HCT116 (cell line): ENCODE results near the gene MYO10. TPM values are rescaled to one million over a fixed set of nuclear protein-coding genes. Genes with fewer than 3 reads are reported as not detected.

Experiments
- ATAC-seq: fragments of 200-7000 bp; cut with Tn5 transposase; 2 replicates; pipeline ENCODE4 v1.9.1; 2020; ENCODE audit warnings: mild to moderate bottlenecking, moderate library complexity
- BruUV-seq: library from RNA; stranded (reverse); fragments of 400-500 nt; replicated peaks from 2 replicates; lab custom pipeline; 2021; lab: Mats Ljungman, UMichigan
- CTCF ChIA-PET: fragments of 300-600 bp; sonication (Branson Sonifier 250); formaldehyde crosslinking; loops from one replicate; lab custom pipeline; 2021; ENCODE audit warnings: antibody characterized with exemption; lab: Charles Lee
- POLR2A ChIA-PET: fragments of 300-600, 350-600 bp; sonication (Branson Sonifier 250); formaldehyde crosslinking; loops from one replicate; lab custom pipeline; 2021; ENCODE audit warnings: antibody characterized with exemption; lab: Charles Lee
- RAD21 ChIA-PET, 2 experiments: fragments of 300-600 bp; sonication (Branson Sonifier 250); formaldehyde crosslinking; loops; one replicate each; lab custom pipeline; 2023; ENCODE audit warnings: low total read pairs in 2 of 2; ENCODE audit not compliant: uncharacterized antibody in 2 of 2, unreplicated experiment in 2 of 2, low non-redundant PET in 1 of 2; lab: Charles Lee
- DNase-seq: peaks from one replicate; pipeline ENCODE4 v3.0.0-alpha.2; 2010; ENCODE audit warnings: low read depth, low spot score
- H2AFZ ChIP-seq: fragments of 200-600 bp; shearing (Covaris generic), sonication (generic); 2 replicates; pipeline ENCODE4 v1.6.1; 2017; ENCODE audit warnings: low read depth, mixed run types, mixed read lengths, antibody characterized with exemption, low read length; ENCODE audit not compliant: poor library complexity, severe bottlenecking
- H3K27ac ChIP-seq: 2 replicates; pipeline ENCODE4 v1.5.1; 2012; ENCODE audit warnings: low read depth, low read length
- H3K27me3 ChIP-seq: fragments of 200-600 bp; sonication (generic); 2 replicates; pipeline ENCODE4 v1.6.1; 2016; ENCODE audit warnings: mixed run types, low read length, mixed read lengths; ENCODE audit not compliant: insufficient read depth
- H3K36me3 ChIP-seq, 2 experiments: fragments of 200-500 bp in 1 of 2; fragments of 200-600 bp in 1 of 2; sonication (Bioruptor generic) in 1 of 2; sonication (generic) in 1 of 2; 2 replicates each; pipeline versions ENCODE4 v1.5.1 to v1.6.1; 2014 to 2016; ENCODE audit warnings: low read length in 2 of 2, inconsistent platforms in 1 of 2, mixed read lengths in 1 of 2, mixed run types in 1 of 2; ENCODE audit not compliant: insufficient read depth in 2 of 2, control insufficient read depth in 1 of 2
- H3K4me1 ChIP-seq, 2 experiments: fragments of 200-600 bp in 1 of 2; sonication (generic) in 1 of 2; 2 replicates each; pipeline versions ENCODE4 v1.5.1 to v1.6.1; 2012 to 2017; ENCODE audit warnings: low read length in 2 of 2, inconsistent platforms in 1 of 2, mild to moderate bottlenecking in 1 of 2, mixed read lengths in 1 of 2, mixed run types in 1 of 2, moderate library complexity in 1 of 2; ENCODE audit not compliant: insufficient read depth in 2 of 2, control insufficient read depth in 1 of 2
- H3K4me2 ChIP-seq: fragments of 200-600 bp; sonication (generic); 2 replicates; pipeline ENCODE4 v1.6.1; 2017; ENCODE audit warnings: mixed run types, low read length, mixed read lengths
- H3K4me3 ChIP-seq, 2 experiments: fragments of 200-600 bp in 1 of 2; sonication (generic) in 1 of 2; replicated peaks in 1 of 2; 2 replicates each; pipeline ENCODE4 v1.5.1; 2011 to 2016; ENCODE audit warnings: low read length in 2 of 2, control low read depth in 1 of 2, low read depth in 1 of 2, mild to moderate bottlenecking in 1 of 2, mixed read lengths in 1 of 2, mixed run types in 1 of 2
- H3K79me2 ChIP-seq: fragments of 200-600 bp; sonication (generic); 2 replicates; pipeline ENCODE4 v1.6.1; 2017; ENCODE audit warnings: mild to moderate bottlenecking, mixed run types, low read length, moderate library complexity, mixed read lengths; ENCODE audit not compliant: insufficient read depth
- H3K9ac ChIP-seq: fragments of 200-600 bp; sonication (generic); 2 replicates; pipeline ENCODE4 v1.6.1; 2016; ENCODE audit warnings: low read length, mixed read lengths
- H3K9me2 ChIP-seq: fragments of 200-600 bp; sonication (generic), shearing (Covaris generic); 2 replicates; pipeline ENCODE4 v1.6.1; 2017; ENCODE audit warnings: mixed run types, mild to moderate bottlenecking, moderate library complexity; ENCODE audit not compliant: insufficient read depth
- H3K9me3 ChIP-seq, 2 experiments: fragments of 200-500 bp in 1 of 2; fragments of 200-600 bp in 1 of 2; sonication (Bioruptor generic) in 1 of 2; sonication (generic) in 1 of 2; 2 replicates each; pipeline ENCODE4 v1.6.1; 2014 to 2017; ENCODE audit warnings: low read length in 2 of 2, mixed read lengths in 2 of 2, inconsistent platforms in 1 of 2, low read depth in 1 of 2, mild to moderate bottlenecking in 1 of 2, mixed run types in 1 of 2, moderate library complexity in 1 of 2; ENCODE audit not compliant: control insufficient read depth in 1 of 2, insufficient read depth in 1 of 2
- H4K20me1 ChIP-seq: fragments of 200-600 bp; sonication (generic), shearing (Covaris generic); 2 replicates; pipeline ENCODE4 v1.6.1; 2017; ENCODE audit warnings: mixed run types, mild to moderate bottlenecking, moderate library complexity; ENCODE audit not compliant: insufficient read depth
- CEBPB ChIP-seq: IDR thresholded peaks from 2 replicates; pipeline ENCODE4 v1.6.1; 2012; ENCODE audit warnings: low read depth
- EZH2phosphoT487 ChIP-seq: fragments of 200-600 bp; IDR thresholded peaks from 2 replicates; pipeline ENCODE4 v1.6.1; 2018; ENCODE audit warnings: antibody characterized with exemption, borderline replicate concordance
- TCF7L2 ChIP-seq: IDR thresholded peaks from 2 replicates; pipeline ENCODE4 v1.7.0; 2011; ENCODE audit warnings: borderline replicate concordance, inconsistent platforms; ENCODE audit not compliant: insufficient read depth, insufficient read length; ENCODE audit errors: extremely low read depth
- ZBTB33 ChIP-seq: IDR thresholded peaks from 2 replicates; pipeline ENCODE4 v1.6.1; 2011; ENCODE audit warnings: mild to moderate bottlenecking, low read length, moderate library complexity; ENCODE audit not compliant: insufficient replicate concordance; ENCODE audit errors: extremely low read depth
- intact Hi-C: fragments of 100-400 bp; cut with micrococcal nuclease; formaldehyde crosslinking; loops from 2 replicates; pipeline ENCODE4 v1.10.0; 2022
- total RNA-seq: library from RNA; stranded (reverse); gene quantifications from one replicate; pipeline ENCODE4 v1.2.1, GENCODE V29; 2021; ENCODE audit not compliant: unreplicated experiment

MYO10 gene
- total RNA-seq, 1 experiment from 2014 or later: 34.9 TPM

DNA sequence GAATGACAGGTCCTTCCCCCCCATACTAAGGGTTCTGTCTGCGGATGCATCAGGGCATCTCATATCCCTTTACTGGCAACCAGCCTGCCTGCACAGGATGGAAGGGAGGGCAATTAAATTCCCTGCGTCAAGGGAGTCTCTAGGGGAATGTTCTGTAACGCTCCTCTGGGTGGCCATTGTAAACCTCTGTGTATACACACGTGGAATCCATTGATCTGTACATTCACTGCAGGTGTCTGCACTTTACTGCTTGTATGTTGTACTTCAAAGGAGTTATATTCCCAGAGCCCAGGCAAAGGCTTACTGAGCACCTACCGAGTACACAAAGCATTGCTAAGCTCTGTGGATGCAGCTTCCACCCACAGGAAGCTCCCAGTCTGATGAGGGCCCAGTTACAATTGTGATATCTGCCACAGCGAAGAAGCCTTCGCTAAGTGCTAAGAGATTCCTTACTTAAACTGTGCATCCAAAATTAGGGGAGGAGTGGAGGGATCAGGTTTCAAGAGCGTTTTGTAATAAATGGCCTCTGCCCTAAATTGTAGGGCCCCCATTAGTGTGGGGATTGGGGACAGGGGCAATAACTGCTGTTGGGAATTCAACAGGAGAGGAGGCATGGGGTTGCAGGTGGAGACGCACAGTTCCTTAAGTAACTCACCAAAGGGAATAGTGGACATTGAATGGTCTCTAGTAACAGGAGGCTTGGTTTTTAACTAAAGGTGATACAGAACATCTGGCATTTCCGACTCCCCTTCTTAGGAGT is 317.8 kb downstream of the MYO10 start:
- intact Hi-C loops: no loop called here
- no peaks in the 10 kb centered on the region for H3K36me3 ChIP-seq
- no peak for TF ChIP-seq CEBPB
- TF ChIP-seq EZH2phosphoT487: no peak
- no peak for TF ChIP-seq ZBTB33
- TF ChIP-seq TCF7L2: no peak
- RAD21 ChIA-PET: no interaction called here
- H3K9ac ChIP-seq: no peak overlapping the region
- no peak overlapping the region for H3K4me3 ChIP-seq
- H3K4me2 ChIP-seq: no peak overlapping the region
- DNase-seq: no peak
- H3K27me3 ChIP-seq: no peaks in the 10 kb centered on the region
- BruUV-seq: no TSS peak
- no peaks in the 10 kb centered on the region for H3K9me3 ChIP-seq
- POLR2A ChIA-PET: no interaction called here
- CTCF ChIA-PET: no interaction called here
- ATAC-seq: no peak
- H3K79me2 ChIP-seq: no peaks in the 10 kb centered on the region
- no peaks in the 10 kb centered on the region for H4K20me1 ChIP-seq
- no peaks in the 10 kb centered on the region for H3K9me2 ChIP-seq
- H3K4me1 ChIP-seq: peaks cover 3 to 11% of the 10 kb centered on the region in 2 experiments; a peak in 2 of 4 replicates
- H3K27ac ChIP-seq: no peak overlapping the region
- H2AFZ ChIP-seq: no peak overlapping the region
